HG03342 (cell line): ENCODE measurements around the gene MXRA5.
"Not testable (repeated sequence)": the region's sequence is repeated elsewhere in the genome, so short reads cannot be mapped to it uniquely, and the experiment has no call there.

ENCODE experiments used
- ATAC-seq: cut with Tn5 transposase; IDR thresholded peaks from one replicate; pipeline ENCODE4 v1.9.1; 2021; ENCODE audit warnings: mild to moderate bottlenecking, moderate library complexity; ENCODE audit not compliant: unreplicated experiment

The MXRA5 gene

DNA sequence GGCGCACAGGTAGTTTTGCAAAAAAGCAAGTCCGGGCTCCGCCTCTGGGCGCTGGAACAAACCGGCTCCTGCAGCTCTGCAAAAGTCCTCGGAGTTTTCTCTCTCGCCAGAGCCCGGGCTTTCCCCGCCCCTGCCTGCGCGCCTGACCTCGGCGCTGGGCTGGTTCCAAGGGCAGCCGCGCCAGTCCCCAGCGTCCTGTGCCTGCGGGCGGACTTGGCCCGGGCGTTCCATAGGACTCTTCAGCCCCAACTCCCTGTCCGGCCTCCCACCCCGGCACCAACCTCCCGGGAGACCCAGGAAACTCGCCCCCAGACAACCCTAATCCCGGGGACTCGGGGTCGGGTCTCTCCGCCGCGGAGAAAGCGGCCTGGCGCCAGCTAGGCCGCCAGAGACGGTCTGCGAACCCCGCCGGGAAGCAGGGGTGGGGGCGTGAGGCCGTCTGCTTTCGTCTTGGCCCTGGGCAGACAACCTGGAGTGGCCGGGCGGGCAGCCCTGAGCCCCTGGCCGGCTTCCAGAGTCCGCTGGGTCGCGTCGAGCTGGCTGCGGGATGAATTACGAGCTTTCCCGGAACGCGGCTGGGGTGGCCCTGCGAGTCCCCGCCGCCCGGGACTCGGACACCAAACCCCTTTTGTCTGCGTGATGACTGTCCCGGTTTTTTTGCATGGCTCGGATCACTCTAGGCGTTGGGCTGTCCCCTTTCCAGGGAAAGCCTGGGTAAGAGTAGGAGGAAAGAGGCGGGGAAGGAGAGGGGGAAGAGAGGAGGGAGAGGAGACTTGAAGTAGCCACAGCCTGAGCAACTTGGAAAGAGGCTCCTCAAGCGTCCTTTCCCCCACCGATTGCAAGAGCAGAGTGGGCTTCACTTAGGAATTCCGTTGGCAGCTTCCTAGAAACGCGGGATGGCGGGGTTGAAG, 916 bp downstream of the MXRA5 start:
- no peak for ATAC-seq

GRCh38 chrX:3343569-3343968, 2.9 kb downstream of the MXRA5 start:
- ATAC-seq: not testable (repeated sequence)

DNA sequence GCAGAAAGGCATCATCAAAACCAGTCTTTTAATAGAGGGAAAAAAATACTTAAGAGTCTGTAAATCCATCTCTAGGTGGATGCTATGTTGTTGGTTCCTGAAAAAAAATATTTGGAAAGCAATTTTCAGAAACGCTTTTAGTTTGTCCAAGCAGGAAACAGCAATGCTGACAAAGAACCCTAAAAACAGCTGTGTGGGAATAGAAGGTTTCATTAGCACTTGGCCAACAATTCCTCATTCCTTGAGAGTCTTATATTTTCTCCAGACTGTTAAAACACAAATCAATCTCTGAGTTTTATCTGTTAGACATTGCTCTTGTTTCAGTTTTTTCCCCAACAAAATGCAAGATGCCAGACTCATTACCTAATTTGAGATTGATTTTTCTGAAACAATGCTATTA, 6.4 kb downstream of the MXRA5 start:
- no peak for ATAC-seq

DNA sequence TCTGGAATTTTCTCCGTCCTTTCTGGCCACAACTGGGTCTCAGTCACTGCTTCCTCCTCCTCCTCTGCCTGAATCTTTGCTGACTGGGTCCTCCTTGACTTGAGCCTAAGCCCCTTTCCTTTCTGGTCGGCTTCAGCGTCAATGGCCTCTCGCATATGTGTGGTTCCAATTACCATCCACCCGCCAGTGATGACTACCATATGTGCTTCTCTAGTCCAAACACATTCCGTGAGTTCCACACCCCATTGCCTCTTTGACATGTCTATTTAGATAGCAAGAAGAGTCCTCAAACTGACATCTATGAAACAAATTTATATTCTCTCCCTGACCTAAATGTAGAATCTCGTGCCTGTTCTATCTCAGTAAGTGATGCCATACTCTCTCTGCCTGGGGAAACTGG, 19.8 kb downstream of the MXRA5 start:
- no peak for ATAC-seq

- no peak for ATAC-seq
These were observed 25.9 kb downstream of the MXRA5 start for GRCh38 chrX:3320471-3321046.

GRCh38 chrX:3317191-3317718, 29.2 kb downstream of the MXRA5 start:
- no peak for ATAC-seq

DNA sequence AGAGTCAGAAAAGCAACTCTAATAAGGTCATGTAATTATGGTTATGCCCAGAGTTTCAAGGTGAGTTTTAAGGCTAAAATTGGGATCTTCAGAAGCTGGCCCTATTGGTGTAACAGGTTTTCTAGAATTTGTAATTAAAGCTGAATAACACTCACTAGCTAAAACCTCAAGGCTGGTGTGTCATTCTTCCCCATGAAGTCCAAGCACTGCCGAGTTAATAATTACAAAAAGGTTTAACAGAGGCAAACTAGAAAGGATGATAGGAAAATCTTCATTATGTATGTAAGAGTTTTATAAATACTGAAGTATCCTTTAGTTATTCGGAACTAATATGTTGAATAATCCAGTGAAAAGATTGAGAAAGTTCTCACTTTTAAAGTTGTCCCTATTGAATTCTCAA, 34.3 kb downstream of the MXRA5 start:
- no peak for ATAC-seq

- no peak for ATAC-seq
These were observed 38.6 kb downstream of the MXRA5 start for GRCh38 chrX:3307881-3308280.

DNA sequence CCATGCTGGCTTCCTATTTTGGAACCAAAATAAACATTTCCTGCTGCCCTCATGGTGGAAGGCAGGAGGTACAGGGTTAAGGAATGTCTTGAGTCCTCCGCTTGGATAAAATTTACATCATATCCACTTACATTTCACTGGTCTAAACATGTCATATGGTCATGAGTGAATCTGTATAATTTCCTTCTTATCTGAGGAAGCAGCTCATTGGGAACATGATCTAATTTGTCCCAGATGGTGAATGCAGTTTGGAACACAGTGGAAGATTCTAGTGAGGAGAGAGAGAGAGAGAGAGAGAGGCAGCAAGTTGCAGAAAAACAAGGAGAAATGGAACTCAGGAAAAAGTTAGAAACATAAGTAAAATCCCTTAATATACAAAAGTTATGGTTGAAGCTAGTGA, 46.8 kb downstream of the MXRA5 start:
- no peak for ATAC-seq

GRCh38 chrX:3295731-3296130, 50.7 kb downstream of the MXRA5 start:
- no peak for ATAC-seq

GRCh38 chrX:3293251-3293650, 53.2 kb downstream of the MXRA5 start:
- no peak for ATAC-seq

GRCh38 chrX:3290561-3290960, 55.9 kb downstream of the MXRA5 start:
- no peak for ATAC-seq

- ATAC-seq: no peak
These were observed 60.1 kb downstream of the MXRA5 start for GRCh38 chrX:3286196-3286945.

DNA sequence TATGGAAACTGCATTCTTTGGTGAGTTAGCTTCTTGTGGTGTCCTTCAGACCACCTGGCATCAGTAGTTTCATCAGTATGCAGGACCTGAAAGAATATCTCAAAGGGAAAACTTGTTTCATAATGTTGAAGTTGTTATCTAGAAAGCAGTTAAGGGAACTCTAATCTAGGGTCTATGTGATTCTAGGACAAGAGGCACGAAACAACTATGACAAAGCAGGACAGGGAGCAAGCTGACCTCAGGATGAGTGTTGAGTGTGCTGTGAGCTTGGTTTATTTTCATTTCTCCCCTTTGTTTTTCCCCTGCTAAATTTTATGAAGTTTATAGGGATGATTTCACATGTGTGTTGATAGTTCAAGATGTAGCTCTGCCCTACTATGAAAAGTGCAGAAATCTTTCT, 65.7 kb downstream of the MXRA5 start:
- ATAC-seq: no peak

DNA sequence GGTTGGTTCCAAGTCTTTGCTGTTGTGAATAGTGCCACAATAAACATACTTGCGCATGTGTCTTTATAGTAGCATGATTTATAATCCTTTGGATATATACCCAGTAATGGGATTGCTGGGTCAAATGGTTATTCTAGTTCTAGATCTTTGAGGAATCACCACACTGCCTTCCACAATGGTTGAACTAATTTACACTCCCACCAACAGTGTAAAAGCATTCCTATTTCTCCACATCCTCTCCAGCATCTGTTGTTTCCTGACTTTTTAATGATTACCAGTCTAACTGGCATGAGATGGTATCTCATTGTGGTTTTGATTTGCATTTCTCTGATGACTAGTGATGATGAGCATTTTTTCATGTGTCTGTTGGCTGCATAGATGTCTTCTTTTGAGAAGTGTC, 72.8 kb downstream of the MXRA5 start:
- ATAC-seq: not testable (repeated sequence)

GRCh38 chrX:3271834-3272186, 74.6 kb downstream of the MXRA5 start:
- no peak for ATAC-seq

- ATAC-seq: no peak
These were observed 75.1 kb downstream of the MXRA5 start for GRCh38 chrX:3271183-3271833.

- no peak for ATAC-seq
These were observed 77.6 kb downstream of the MXRA5 start for GRCh38 chrX:3268829-3269228.

- no peak for ATAC-seq
These were observed 82.7 kb downstream of the MXRA5 start for GRCh38 chrX:3263681-3264126.

DNA sequence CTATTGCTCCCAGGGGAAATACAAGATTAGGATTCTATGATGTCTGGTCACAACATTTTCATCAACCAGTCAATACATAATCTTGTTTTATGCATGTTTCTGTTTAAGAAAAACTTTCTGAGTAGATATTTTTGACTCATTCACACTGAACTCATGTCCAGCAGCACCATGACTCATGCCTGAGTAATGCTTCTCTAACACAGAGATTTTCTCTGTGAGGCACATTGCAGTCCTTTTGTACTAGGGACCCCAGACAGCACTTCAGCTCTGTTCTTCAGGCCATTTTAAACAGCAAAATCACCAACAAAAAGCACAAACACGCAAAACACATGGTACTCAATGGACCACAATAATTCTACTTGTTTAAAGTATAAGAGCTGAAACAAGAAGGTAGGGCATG, 83.6 kb downstream of the MXRA5 start:
- ATAC-seq: no peak
